GM12874 (cell line): Measurements from ENCODE around the gene DHRS13.

Experiments
- TF ChIP-seq, protein P1 (sequence below): IDR thresholded peaks from 2 replicates; pipeline ENCODE4 v1.5.1; 2011; ENCODE audit warnings: low read depth, mild to moderate bottlenecking, control low read depth, low read length, moderate library complexity; ENCODE audit not compliant: insufficient read depth

The DHRS13 gene

DNA sequence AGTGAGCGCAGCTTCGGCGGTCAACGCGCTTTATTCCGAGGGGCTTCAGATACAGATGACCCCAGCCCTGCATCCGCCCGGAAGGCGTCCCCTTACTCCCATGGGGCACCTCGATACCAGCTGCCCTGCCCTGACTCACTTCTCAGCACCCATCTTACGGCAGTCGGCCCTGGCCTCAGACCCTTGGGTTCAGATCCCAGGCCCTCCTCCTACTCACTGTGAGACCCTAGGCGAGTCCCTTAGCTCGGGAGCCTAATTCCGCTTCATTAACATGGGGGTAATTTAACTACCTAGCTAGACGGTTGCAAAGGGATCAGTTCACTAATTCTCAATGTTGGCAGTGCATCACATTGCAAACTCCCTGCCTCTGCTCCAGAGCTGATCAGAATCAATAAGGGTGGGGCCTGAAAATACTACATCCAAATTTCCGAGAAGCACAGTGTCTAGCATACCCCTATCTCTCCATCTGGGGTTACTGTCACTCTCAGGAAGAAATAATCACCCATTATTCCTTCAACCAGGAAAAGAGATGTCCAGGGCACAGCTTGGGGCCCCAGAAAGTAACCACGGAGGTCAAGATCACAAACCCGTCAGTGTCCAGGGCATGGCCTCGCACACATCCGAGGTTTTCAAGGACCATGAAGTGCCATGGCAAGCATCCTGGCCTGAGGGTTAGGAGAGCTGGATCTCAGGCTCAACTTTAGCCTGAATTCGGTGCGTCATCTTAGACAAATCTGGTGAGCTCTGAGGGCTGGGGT, 4.9 kb downstream of the DHRS13 start:
- TF ChIP-seq, protein P1, sequence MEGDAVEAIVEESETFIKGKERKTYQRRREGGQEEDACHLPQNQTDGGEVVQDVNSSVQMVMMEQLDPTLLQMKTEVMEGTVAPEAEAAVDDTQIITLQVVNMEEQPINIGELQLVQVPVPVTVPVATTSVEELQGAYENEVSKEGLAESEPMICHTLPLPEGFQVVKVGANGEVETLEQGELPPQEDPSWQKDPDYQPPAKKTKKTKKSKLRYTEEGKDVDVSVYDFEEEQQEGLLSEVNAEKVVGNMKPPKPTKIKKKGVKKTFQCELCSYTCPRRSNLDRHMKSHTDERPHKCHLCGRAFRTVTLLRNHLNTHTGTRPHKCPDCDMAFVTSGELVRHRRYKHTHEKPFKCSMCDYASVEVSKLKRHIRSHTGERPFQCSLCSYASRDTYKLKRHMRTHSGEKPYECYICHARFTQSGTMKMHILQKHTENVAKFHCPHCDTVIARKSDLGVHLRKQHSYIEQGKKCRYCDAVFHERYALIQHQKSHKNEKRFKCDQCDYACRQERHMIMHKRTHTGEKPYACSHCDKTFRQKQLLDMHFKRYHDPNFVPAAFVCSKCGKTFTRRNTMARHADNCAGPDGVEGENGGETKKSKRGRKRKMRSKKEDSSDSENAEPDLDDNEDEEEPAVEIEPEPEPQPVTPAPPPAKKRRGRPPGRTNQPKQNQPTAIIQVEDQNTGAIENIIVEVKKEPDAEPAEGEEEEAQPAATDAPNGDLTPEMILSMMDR = no peak

DNA sequence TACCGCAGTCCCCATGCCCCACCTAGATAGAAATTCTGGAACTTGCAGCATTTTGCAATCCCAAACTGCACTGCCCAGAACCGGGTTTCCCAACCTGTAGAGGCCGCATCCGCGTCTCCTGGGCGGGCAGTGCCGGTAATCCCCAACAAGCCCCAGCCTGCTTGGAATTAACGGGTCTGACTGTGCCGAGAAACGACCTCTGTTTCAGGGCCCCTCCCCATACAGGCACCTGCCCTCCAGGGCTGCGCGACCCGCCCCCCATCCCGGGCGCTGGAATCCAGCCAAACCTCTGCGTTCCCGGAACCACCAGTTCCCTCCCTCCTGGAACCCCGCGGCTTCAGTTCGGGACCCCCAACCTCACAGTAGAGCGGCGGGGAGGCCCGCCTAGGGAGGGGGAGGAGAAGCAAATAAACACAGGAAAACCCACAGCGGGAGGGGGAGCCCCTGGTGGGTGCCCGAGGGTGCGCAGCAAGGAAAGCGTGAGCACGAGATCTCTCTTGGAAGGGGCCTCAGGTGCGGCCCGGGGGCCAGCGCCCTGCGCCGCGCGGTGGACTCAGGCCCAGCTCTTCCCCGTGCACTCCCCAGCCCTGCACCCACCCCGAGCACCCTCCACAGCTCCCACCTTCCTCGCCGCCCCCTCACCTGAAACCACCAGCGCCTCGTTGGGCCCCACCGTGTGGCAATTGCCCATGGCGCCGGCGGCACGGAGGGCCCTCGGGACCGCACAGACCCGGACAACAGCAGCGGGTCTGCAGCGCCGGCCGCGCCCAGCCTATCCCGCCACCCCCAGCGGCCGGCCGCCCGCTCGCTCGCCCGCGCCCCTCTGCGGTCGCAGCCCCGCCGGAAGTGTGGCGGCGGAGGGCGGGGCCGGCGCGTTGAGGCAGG, 5.8 kb downstream of the DHRS13 start, which contains the start of gene FLOT2:
Gene FLOT2 (minus strand): TSS at position 850 of the 885 bp plus-strand sequence. CDS start 159 bp downstream, at position 691.
- TF ChIP-seq, protein P1 = peak; percentile 44; the same call in 1 of the 2 replicates

DNA sequence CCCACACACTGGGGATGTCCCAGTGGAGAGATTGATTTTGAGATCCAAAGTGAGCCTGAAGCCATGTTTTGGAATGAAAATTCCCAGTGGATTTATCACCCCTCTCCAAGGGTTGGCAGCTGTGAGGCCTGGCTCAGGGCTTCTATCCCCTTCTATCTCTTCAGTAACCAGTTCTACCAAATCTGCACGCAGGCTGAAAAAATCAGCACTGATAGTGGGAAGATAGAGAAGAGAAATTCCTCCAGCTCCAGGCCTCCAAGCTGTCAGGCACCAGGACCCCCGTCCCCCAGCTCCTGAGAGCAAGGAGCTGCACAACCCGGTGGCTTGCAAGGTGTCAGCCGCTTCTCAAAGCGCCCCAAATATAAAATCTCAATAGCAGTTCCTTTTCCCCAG, 6.4 kb downstream of the DHRS13 start:
- TF ChIP-seq, protein P1 = no peak

DNA sequence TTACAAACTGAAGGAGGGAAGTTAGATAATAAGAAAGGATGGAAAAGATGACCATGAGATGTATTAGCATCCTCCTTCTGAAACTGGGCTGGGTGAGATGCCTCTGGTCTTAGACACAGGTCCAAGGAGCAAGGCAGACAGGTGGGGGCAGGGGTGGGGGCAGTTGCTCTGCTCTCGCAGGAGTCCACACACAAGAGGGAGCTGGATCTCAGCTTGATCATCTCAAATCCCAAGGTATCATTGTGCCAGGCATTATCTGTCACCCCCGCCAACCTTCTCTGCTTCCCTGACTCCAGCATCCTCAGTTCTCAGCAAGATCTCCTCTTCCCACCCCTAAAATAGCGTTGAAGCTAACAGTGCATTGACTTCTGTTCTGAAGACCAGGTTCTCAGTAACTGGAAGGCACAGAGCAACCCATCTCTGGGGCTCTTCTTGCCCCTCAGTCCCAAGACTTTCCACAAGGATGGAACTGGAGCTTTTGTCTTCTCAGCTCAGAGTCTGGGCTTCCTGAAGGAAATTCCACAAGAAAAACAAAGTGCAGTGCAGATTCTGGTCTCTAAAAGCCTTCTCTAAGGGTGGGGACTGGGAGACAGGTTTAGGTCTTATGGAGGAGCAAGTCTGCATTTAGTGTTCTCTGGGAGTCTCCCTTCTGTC, 7.0 kb downstream of the DHRS13 start:
- TF ChIP-seq, protein P1 = no peak

DNA sequence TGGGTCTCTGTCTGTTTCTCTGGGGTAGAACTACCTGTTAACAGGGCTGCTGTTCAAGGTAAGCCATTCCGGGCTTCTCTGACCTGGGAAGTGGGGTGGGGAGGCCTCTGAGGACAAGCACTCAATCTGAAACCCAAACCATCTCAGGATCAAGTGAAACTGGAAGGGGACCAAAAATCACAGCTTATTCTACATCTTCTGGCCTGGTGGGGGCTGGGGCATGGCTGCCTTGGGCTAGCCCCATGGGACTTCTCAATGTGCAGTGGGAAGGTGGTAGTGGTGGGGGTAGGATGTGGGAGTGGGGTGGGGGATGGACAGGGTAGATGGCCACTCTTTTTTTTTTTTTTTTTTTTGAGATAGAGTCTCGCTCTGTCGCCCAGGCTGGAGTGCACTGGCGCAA, 10.9 kb downstream of the DHRS13 start:
- TF ChIP-seq, protein P1 = no peak

DNA sequence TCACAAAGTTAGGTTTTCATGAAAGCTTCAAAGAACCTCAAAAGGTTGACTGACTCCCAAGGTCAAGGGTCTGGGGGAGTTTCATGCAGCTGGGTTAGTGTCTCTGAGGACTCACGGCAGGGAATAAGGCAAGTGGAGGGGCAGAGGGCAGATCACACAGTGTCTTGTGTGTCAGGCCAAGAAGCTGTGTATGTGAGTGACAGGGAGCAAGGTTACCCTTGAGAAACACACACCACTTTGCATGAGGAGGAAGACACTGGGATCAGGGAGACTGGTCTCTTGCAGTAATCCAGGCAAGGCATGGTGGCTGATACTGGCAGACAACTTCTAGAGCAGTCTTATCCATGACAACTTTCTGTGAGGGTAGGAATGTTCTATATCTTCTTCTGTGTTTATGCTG, 11.7 kb downstream of the DHRS13 start:
- TF ChIP-seq, protein P1 = no peak

DNA sequence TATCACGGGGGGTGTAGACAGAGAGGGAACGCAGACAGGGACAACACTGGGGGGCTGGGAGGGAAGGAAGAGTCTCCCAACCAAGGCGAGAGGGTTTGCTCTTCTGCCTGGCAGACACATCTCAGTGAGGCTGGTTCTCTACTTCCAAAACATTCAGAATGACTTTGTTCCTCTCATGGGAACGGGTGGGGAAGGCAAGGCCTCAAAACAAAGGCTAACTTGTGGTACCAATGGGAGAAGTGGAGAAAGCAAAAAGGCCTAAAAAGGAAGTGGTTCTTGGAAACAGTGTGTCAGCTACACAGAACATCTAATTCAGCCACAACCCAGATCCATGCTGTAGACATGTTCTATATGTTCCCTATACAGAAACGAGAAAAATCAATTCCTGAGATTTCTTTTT, 12.9 kb downstream of the DHRS13 start:
- TF ChIP-seq, protein P1 = no peak
